Measurements from ENCODE around the gene SLC25A45. TPM values are rescaled to one million over a fixed set of nuclear protein-coding genes. Genes with fewer than 3 reads are reported as not detected.

SLC25A45 gene
- polyA plus RNA-seq, 1 of the 3 experiments (the other 2 are of a cell fraction), result 3.6 TPM

DNA sequence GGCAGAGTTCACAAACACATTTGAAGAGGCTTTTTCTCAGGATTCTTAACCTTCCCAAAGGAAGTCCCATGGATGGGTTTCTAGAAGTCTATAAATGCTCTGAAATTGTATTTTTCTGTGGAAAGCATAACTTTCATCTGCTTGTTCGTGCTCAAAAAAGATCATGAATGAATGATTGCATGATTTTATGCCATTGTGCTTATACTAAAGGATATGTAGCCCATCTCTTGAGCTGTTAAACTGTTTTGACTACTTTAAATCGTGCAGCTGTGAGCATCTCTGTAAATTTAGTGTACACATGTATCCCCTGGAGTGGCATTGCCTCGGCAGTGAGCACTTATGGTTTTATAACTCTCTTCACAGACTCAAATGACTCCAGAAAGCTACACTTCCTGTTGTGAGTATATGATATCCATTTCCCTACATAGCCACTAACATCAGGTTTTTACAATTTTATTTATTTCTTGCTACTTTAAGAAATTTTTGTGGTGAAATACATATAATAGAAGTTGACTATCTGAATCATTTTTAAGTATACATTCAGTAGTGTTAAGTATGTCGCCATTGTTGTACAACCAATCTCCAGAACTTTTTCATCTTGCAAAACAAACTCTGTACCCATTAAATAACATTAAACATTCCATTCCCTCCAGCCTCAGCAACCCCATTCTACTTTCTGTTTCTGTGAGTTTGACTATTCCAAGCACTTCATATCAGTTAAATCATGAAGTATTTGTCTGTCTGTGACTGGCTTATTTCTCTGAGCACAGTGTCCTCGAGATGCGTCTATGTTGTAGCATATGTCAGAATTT lies 48.2 kb upstream of the SLC25A45 start:
- peaks cover 100% of the 10 kb centered on the region for H4K20me1 ChIP-seq (ENCODE audit: insufficient read depth)
- no peak overlapping the region for H2AFZ ChIP-seq (ENCODE audit: low read depth)
- no peaks in the 10 kb centered on the region for H3K9me2 ChIP-seq
- peaks cover 99% of the 10 kb centered on the region for H3F3A ChIP-seq (replicated peaks; ENCODE audit: insufficient read depth)
- WGBS (ENCODE audit: low lambda C conversion rate), result 45% methylated on average over 6 of the region's 6 CpGs
- H3K4me1 ChIP-seq (ENCODE audit: control insufficient read depth in 1 of 2, insufficient read depth in 2 of 2, low read depth in 1 of 2, low read length in 1 of 2), result peaks cover 4 to 40% of the 10 kb centered on the region in 2 experiments; a peak in 2 of 4 replicates
- peaks cover 71 to 98% of the 10 kb centered on the region in 2 experiments for H3K36me3 ChIP-seq (replicated peaks in 1 of 2; ENCODE audit: control insufficient read depth in 1 of 2, insufficient read depth in 2 of 2, low read length in 1 of 2)
- H3K27ac ChIP-seq (ENCODE audit: low read depth in 2 of 2, low read length in 1 of 2), result peak overlapping the region; percentile 100
- CTCF ChIA-PET, result interaction anchor here (0.9 to 2.5 kb wide), 4 partner anchors 13 to 81 kb away, joined by 3 to 11 read pairs (median 4); no protein-coding TSS in a partner anchor
- TF ChIP-seq MXI1 (IDR thresholded peaks at IDR 0.05; ENCODE audit: low read depth, low read length), result no peak
- no peak for TF ChIP-seq YY1 (IDR thresholded peaks at IDR 0.05; ENCODE audit: low read depth)
- no peak; the same call in 1 of the 2 replicates for TF ChIP-seq FOXM1 (IDR thresholded peaks at IDR 0.05; ENCODE audit: low read depth)
- peak; percentile 15 for TF ChIP-seq JUND (IDR thresholded peaks at IDR 0.05)
- no peak for TF ChIP-seq EZH2phosphoT487 (IDR thresholded peaks at IDR 0.05; ENCODE audit: borderline replicate concordance, low read depth)
- H3K9ac ChIP-seq, result peak overlapping the region; percentile 98
- no peaks in the 10 kb centered on the region for H3K9me3 ChIP-seq
- H3K4me2 ChIP-seq, result peak overlapping the region; percentile 94
- peaks cover 100% of the 10 kb centered on the region for H3K79me2 ChIP-seq (ENCODE audit: insufficient read depth)
- H3K4me3 ChIP-seq (ENCODE audit: low read depth in 2 of 2, low read length in 1 of 2), result peak overlapping the region; percentile 77 to 83
- POLR2A ChIA-PET, result interaction anchor here (1.0 to 17.2 kb wide), 3 partner anchors 13 to 68 kb away, joined by 3 to 1027 read pairs (median 3); partner anchors contain the start of gene MALAT1
- no peaks in the 10 kb centered on the region for H3K27me3 ChIP-seq (ENCODE audit: insufficient read depth)
- no peak for DNase-seq

GRCh38 chr11:65429724-65430405 lies 47.4 kb upstream of the SLC25A45 start:
- H3K27me3 ChIP-seq (ENCODE audit: insufficient read depth), result no peaks in the 10 kb centered on the region
- peak overlapping the region; percentile 94 for H3K4me2 ChIP-seq
- H3F3A ChIP-seq (replicated peaks; ENCODE audit: insufficient read depth), result peaks cover 99% of the 10 kb centered on the region
- H2AFZ ChIP-seq (ENCODE audit: low read depth), result no peak overlapping the region
- peak overlapping the region; percentile 77 to 83 for H3K4me3 ChIP-seq (ENCODE audit: low read depth in 2 of 2, low read length in 1 of 2)
- H3K79me2 ChIP-seq (ENCODE audit: insufficient read depth), result peaks cover 100% of the 10 kb centered on the region
- DNase-seq, result no peak
- WGBS (ENCODE audit: low lambda C conversion rate), result 3% methylated on average over 9 of the region's 9 CpGs
- ChIA-PET CTCF (interaction anchor here (0.9 to 2.5 kb wide), 4 partner anchors 12 to 82 kb away, joined by 3 to 11 read pairs (median 4); no protein-coding TSS in a partner anchor), POLR2A (interaction anchor here (1.0 to 17.2 kb wide), 3 partner anchors 14 to 68 kb away, joined by 3 to 1027 read pairs (median 3); partner anchors contain the start of gene MALAT1)
- H4K20me1 ChIP-seq (ENCODE audit: insufficient read depth), result peaks cover 100% of the 10 kb centered on the region
- H3K36me3 ChIP-seq (replicated peaks in 1 of 2; ENCODE audit: control insufficient read depth in 1 of 2, insufficient read depth in 2 of 2, low read length in 1 of 2), result peaks cover 71 to 98% of the 10 kb centered on the region in 2 experiments
- peak overlapping the region; percentile 98 for H3K9ac ChIP-seq
- no peak for TF ChIP-seq CHD2 (IDR thresholded peaks at IDR 0.05; ENCODE audit: low read length, partially characterized antibody)
- TF ChIP-seq NFIC (IDR thresholded peaks at IDR 0.05; ENCODE audit: borderline replicate concordance), result peak; percentile 47
- peak; percentile 14 for TF ChIP-seq REST (IDR thresholded peaks at IDR 0.05; ENCODE audit: low read depth, low read length)
- TF ChIP-seq MAX (IDR thresholded peaks at IDR 0.05; ENCODE audit: low read depth), result 0 out of 2 replicates have a peak, but pooled peaks have one; percentile 22
- TF ChIP-seq, protein P1, sequence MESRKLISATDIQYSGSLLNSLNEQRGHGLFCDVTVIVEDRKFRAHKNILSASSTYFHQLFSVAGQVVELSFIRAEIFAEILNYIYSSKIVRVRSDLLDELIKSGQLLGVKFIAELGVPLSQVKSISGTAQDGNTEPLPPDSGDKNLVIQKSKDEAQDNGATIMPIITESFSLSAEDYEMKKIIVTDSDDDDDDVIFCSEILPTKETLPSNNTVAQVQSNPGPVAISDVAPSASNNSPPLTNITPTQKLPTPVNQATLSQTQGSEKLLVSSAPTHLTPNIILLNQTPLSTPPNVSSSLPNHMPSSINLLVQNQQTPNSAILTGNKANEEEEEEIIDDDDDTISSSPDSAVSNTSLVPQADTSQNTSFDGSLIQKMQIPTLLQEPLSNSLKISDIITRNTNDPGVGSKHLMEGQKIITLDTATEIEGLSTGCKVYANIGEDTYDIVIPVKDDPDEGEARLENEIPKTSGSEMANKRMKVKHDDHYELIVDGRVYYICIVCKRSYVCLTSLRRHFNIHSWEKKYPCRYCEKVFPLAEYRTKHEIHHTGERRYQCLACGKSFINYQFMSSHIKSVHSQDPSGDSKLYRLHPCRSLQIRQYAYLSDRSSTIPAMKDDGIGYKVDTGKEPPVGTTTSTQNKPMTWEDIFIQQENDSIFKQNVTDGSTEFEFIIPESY (IDR thresholded peaks at IDR 0.05; ENCODE audit: borderline replicate concordance, low read depth), result peak; percentile 16; the same call in 1 of the 2 replicates
- TF ChIP-seq FOXJ3 (CRISPR knock-in tag; IDR thresholded peaks at IDR 0.05), result no peak
- no peak for TF ChIP-seq EZH2phosphoT487 (IDR thresholded peaks at IDR 0.05; ENCODE audit: borderline replicate concordance, low read depth)
- TF ChIP-seq POLR2AphosphoS5 (IDR thresholded peaks at IDR 0.05; ENCODE audit: low read depth, low read length), result peak; percentile 74
- H3K27ac ChIP-seq (ENCODE audit: low read depth in 2 of 2, low read length in 1 of 2), result peak overlapping the region; percentile 100
- peaks cover 4 to 39% of the 10 kb centered on the region in 2 experiments; a peak in 2 of 4 replicates for H3K4me1 ChIP-seq (ENCODE audit: control insufficient read depth in 1 of 2, insufficient read depth in 2 of 2, low read depth in 1 of 2, low read length in 1 of 2)
- H3K9me2 ChIP-seq, result no peaks in the 10 kb centered on the region
- H3K9me3 ChIP-seq, result no peaks in the 10 kb centered on the region

Data from SK-N-SH (cell line).